Hepatocyte (in vitro differentiated cells): Measurements from ENCODE around the gene APAF1.

ENCODE experiments used
- EZH2 ChIP-seq: fragments of 200-600 bp; sonication (generic); IDR thresholded peaks from 2 replicates; pipeline ENCODE4 v1.6.1; 2016; ENCODE audit warnings: antibody characterized with exemption, mild to moderate bottlenecking, borderline replicate concordance
- TF ChIP-seq, protein P1 (sequence below): fragments of 200-600 bp; sonication (generic); IDR thresholded peaks from 2 replicates; pipeline ENCODE4 v1.5.1; 2016; ENCODE audit warnings: antibody characterized with exemption, mild to moderate bottlenecking; ENCODE audit not compliant: poor library complexity

DNA sequence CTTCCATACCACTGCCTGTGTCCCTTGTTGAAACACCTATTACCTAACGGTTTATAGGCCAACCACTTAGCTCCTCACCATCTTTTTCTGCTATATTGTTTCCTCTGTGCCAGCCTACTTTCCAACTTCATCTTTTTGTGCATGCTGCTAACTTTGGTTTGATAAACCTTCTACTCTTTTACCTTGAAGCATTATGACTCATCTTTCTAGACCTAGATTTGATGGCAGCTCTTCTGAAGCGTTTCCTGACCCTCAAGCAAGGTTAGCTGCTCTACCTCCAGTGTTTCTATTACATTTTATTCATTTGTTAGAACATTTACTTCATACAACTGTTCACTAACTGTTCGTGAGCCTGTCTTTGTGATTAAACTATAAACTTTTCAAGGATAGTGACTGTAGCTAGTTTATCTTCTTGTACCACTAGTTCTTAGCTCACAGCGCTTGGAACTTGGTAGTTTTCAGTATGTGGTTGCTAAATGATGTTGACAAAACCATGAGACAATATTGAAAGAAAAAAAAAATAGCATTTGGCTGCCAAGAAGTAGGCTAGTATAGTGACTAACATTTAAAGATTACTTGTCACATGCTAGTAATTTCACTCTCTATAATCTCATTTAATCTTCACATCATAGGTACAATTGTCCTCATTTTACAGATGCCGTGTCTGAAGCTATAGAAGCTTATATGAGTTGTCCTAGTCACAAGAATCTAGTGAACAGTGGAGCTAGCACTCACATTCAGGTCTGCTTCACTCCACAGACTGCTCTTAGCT is 79.5 kb downstream of the APAF1 start:
- TF ChIP-seq, protein P1, sequence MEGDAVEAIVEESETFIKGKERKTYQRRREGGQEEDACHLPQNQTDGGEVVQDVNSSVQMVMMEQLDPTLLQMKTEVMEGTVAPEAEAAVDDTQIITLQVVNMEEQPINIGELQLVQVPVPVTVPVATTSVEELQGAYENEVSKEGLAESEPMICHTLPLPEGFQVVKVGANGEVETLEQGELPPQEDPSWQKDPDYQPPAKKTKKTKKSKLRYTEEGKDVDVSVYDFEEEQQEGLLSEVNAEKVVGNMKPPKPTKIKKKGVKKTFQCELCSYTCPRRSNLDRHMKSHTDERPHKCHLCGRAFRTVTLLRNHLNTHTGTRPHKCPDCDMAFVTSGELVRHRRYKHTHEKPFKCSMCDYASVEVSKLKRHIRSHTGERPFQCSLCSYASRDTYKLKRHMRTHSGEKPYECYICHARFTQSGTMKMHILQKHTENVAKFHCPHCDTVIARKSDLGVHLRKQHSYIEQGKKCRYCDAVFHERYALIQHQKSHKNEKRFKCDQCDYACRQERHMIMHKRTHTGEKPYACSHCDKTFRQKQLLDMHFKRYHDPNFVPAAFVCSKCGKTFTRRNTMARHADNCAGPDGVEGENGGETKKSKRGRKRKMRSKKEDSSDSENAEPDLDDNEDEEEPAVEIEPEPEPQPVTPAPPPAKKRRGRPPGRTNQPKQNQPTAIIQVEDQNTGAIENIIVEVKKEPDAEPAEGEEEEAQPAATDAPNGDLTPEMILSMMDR, result no peak
- no peak for TF ChIP-seq EZH2
